GM19025 (cell line): ENCODE data around the gene TMEM86B.
"Not testable (repeated sequence)": the region's sequence is repeated elsewhere in the genome, so short reads cannot be mapped to it uniquely, and the experiment has no call there.

Experiments
- ATAC-seq: cut with Tn5 transposase; IDR thresholded peaks from one replicate; pipeline ENCODE4 v1.9.1; 2021; ENCODE audit warnings: mild to moderate bottlenecking, low read depth, moderate library complexity; ENCODE audit not compliant: unreplicated experiment

Gene TMEM86B

GRCh38 chr19:55242517-55242916 is 14.0 kb upstream of the TMEM86B start:
- no peak for ATAC-seq

DNA sequence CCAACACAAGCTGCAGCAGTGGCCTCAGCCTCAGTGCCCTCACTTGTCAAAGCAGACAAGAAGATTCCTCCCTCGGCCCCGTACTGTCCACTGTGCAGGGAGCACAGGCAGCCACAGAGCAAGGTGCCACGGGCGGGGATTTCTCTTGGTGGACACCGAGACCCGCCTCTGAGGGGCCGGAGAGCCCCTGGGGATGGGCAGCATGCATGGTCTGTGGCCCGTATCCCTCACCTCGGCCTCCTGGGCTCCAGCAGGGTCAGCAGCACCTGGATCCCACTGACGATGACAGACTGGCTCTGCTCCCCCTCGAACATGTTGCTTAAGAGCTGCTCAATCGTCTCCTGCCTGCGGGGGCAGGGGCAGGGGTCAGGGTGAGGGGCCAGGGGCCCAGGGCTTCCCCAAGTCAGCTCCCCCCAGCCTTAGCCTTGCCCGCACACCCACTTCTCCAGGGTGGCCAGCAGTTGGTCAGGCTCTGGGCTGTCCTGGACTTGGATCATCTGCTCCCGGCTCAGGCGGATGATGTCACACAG is 13.4 kb upstream of the TMEM86B start:
- no peak for ATAC-seq

GRCh38 chr19:55241143-55241934 is 12.8 kb upstream of the TMEM86B start:
- no peak for ATAC-seq

DNA sequence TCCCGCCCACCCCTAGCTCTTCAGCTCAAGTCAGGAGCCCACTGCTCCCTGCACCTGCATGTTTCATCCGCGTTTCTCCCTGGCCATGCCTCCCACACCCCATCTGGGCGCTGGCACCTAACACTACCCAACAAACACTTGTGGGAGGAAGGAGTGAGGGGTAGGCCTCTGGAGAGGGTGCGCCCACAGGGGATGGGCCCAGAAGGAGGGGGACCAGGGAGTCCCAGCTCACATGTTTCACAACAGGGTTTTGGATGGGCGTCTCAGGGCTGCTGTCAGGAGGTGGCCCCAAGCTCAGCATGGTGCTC is 12.1 kb upstream of the TMEM86B start:
- no peak for ATAC-seq

DNA sequence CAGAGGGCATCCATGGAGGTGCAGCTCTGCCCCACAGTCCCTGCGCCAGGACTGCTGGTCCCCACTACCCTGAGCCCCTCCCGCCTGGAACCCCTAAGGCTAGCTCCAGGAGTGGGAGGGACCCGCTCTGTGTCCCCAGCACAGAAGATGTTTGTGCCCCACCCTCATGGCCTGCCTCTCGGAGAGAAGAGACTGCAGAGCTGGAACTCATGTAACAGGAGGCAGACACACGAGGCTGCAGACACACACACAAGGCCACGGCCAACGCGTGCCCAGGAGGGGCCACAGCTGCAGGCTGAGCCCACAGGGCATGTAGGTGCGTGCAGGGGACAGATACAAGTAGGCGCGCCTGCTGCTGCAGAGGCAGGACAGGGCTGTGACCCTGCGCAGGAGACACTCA is 10.4 kb upstream of the TMEM86B start:
- ATAC-seq: no peak

GRCh38 chr19:55238030-55238429 is 9.5 kb upstream of the TMEM86B start:
- no peak for ATAC-seq

- ATAC-seq: no peak
Observed at GRCh38 chr19:55232986-55233385, 4.4 kb upstream of the TMEM86B start.

DNA sequence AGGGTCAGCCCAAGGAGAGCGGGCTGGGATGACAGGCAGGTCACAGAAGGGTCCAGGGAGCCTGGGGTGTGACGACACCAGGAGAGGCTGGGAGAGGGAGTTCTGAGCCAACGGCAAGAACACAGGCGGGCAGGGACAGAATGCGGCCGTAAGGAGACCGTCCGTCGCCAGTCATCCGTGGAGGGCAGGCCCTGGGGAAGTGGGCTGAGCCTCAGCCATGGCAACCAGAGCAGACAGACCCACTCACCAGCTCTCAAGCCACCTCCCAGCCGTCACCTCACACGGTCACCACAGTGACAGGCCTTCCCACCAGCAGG is 3.7 kb upstream of the TMEM86B start:
- no peak for ATAC-seq

DNA sequence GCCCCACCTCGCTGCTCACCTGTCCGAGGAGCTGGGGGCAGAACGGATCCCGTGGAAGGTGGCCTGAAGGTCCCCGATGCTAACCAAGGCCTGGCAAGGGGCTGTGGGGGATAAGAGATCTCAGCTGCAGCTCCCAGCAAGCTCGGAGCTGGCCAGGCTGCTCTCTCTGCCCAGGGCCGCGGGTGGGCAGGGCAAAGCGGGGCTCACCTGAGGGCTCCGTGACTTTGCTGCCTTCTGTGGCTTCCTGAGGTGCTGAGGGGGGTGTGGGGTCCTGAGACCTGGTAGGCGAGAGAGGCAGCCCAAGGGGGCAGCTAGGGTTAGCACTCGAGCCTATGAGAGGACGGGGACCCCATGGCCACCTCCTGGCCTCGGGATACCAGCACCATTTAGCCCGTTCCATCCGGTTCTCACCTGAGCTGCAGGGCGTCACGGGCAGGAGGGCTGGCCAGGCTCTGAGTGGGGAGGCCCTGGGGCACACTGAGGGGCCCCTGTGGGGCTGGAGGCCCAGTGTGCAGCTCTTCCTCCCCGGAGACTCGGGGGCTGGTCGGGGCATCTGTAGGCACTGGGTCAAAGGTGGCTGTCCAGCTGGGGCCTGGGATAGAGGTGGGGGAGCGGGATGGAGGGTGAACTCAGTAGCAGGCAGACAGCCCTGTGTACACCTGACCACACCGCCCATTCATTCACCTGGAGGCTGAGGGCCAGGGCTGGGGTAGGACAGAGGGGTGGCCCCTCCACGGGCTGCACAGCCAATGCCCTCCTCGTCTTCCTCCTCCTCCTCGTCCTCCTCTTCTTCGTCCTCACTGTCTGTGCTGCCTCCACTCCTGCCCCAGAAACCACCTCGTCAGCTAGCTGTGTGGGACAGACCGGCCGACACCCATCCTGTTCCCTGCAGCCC is 3.1 kb upstream of the TMEM86B start:
- ATAC-seq: no peak

- no peak for ATAC-seq
Observed at GRCh38 chr19:55230780-55231179, 2.2 kb upstream of the TMEM86B start.

DNA sequence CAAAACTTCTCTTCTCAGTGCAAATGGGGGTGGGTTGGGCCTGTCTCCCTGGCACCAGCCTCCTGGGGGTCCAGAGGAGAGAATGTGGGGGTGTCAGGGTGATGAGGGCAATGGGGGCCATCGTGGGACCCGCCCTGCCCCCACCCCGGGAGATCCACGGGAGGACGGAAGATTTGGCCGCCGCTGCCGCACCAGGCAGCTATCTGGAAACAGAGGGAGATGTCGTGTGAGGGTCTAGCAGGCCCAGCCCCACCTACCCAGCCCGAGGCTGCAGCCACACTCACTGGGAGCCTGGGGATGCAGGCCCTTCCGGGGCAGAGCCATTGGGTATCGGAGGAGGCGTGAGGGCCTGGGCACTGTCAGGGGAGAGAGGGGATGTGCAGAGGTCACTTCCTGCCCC is 1.8 kb upstream of the TMEM86B start:
- ATAC-seq: no peak

DNA sequence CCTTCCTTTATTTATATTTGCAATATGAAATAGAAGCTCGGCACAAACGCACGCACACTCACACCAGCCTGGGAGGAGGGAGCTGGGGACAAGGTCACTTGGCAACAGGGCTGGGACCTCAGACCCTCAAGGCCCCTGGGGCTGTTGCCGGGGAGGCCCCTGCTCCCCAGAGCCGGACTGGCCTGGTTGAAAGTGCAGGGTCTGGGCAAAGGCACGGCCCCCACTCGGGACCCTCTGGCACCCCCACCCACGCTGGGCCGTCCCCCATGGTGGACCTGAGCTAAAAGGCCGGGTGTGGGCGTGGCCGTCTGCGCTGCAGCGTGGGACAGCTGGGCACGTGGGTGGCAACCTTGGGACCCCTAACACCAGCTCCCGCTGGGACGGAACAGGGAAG is 1.2 kb upstream of the TMEM86B start:
- no peak for ATAC-seq

DNA sequence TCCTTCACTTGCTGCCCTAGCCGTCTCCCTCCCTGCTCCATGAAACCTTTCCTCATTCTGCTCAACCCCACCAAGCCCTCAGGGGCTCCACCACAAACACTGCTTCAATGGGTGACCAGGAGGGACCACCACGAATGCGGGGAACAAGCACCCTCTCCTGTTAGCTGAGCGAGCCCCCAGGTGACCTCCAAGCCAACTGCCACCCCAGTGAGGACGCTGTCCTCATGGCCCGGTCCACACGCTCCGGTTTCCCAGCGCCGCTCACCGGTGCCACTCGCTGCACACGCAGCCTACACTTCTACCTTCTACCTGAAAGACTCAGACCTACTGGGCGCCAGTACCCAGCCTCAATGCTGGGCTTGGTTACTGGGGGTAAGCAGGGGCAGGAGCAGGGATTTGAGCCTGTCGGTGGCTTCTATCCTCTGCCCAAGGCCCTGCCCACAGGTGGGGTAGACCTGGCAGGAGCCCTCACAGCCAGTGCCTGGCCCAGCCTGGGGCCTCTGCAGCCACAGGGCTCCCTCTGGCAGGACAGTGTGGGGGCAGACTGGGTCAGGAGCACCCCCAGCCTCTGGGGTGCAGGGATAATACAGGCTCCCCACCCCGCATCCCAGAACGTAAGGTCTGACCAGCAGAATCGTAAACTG is 704 bp upstream of the TMEM86B start:
- no peak for ATAC-seq

DNA sequence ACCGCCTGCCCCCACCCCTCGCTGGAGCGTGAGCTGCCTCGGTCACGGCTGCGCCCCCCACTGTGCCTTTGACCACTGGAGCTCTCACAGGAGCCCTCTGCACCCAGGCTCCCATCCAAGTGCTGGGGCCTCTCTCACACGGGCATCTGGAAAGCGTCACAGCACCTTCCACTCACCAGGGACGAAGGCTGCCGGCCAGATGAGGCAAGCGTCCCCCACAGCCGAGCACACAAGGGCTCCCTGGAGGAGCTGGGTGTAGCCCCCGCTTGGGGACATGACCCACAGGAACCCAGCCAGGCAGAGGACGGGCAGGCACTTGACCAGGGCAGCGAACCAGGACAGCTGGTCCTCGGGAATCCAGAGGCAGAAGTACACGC is 560 bp downstream of the TMEM86B start:
- no peak for ATAC-seq

DNA sequence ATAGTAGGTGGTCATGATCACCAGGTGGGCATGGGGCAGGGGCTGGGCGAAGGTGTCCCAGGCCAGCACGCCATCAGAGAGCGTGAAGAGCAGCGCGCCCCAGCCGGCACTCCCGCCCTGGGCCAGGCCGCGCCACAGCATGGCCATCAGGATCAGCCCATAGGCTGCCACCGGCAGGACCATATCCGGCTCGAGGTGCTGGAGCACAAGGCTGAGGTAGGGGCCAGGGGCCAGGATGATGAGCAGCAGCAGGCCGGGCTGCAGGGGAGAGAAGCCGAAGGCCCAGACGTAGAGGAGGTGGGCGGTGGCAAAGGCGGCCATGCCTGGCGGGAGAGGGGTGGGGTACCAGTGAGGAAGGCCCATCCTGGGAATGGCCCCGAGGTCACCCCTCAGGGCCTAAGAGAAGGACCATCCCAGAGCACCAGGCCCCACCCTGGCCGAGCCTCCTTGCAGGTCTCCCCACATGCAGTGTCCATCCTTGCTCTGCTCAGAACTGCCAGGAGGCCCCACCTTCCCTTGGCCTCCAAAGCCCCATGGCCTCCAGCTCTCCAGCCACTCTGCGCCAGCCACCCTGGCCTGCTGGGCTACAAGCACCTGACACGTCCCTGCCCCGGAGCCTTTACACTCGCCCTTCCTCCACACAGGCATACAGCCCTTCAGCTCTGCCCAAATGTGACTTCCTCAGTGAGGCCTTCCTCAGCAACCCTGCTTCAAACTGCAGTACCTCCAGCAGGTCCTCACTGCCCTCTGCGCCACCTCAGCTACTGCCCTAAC is 1.1 kb downstream of the TMEM86B start:
- ATAC-seq: no peak

GRCh38 chr19:55226788-55227187 is 1.8 kb downstream of the TMEM86B start:
- ATAC-seq: no peak

- ATAC-seq: no peak
Observed at GRCh38 chr19:55226273-55226672, 2.3 kb downstream of the TMEM86B start.

- ATAC-seq: no peak
Observed at GRCh38 chr19:55225415-55225958, 3.1 kb downstream of the TMEM86B start.

GRCh38 chr19:55224679-55225414 is 3.7 kb downstream of the TMEM86B start:
- ATAC-seq: not testable (repeated sequence)
